SK-N-SH treated with all-trans-retinoic acid at 6 μM for 48 hours (cell line): ENCODE data around the gene CEP170.

Source experiments
- ATAC-seq: fragments of 200-7000 bp; cut with Tn5 transposase; 3 replicates; pipeline ENCODE4 v1.9.1; 2020; ENCODE audit warnings: mild to moderate bottlenecking, moderate library complexity
- ARNTL ChIP-seq: fragments of 450-650 bp; formaldehyde crosslinking; IDR thresholded peaks from 2 replicates; pipeline ENCODE4 v1.5.0; 2020; ENCODE audit warnings: low read depth, mild to moderate bottlenecking, moderate library complexity, borderline replicate concordance
- BACH2 ChIP-seq: fragments of 250-450 bp; sonication (Bioruptor Pico); IDR thresholded peaks from 2 replicates; pipeline ENCODE4 v1.9.0; 2021; ENCODE audit warnings: mild to moderate bottlenecking, borderline replicate concordance
- CSDC2 ChIP-seq: fragments of 250-450 bp; sonication (Bioruptor Pico); IDR thresholded peaks from 2 replicates; pipeline ENCODE4 v1.5.0; 2020; ENCODE audit warnings: mild to moderate bottlenecking, moderate library complexity
- ESRRG ChIP-seq: fragments of 250-450 bp; sonication (Bioruptor Pico); IDR thresholded peaks from 2 replicates; pipeline ENCODE4 v1.6.1; 2021; ENCODE audit warnings: mild to moderate bottlenecking
- GLIS3 ChIP-seq: fragments of 250-450 bp; sonication (Bioruptor Pico); IDR thresholded peaks from 2 replicates; pipeline ENCODE4 v1.5.0; 2020; ENCODE audit warnings: mild to moderate bottlenecking, moderate library complexity
- ISL1 ChIP-seq: fragments of 250-450 bp; sonication (Bioruptor Pico); IDR thresholded peaks from 2 replicates; pipeline ENCODE4 v2.1.2; 2022; ENCODE audit warnings: mild to moderate bottlenecking, moderate library complexity
- OSR1 ChIP-seq: fragments of 250-450 bp; sonication (Bioruptor Pico); IDR thresholded peaks from 2 replicates; pipeline ENCODE4 v1.8.0; 2022; ENCODE audit warnings: moderate library complexity, mild to moderate bottlenecking, inconsistent platforms
- PPARA ChIP-seq: fragments of 250-450 bp; sonication (Bioruptor Pico); IDR thresholded peaks from 2 replicates; pipeline ENCODE4 v1.5.0; 2020; ENCODE audit warnings: mild to moderate bottlenecking, borderline replicate concordance
- RARB ChIP-seq: fragments of 250-450 bp; sonication (Bioruptor Pico); IDR thresholded peaks from 2 replicates; pipeline ENCODE4 v1.8.0; 2021; ENCODE audit warnings: mild to moderate bottlenecking, moderate library complexity
- SNAI2 ChIP-seq: fragments of 250-450 bp; sonication (Bioruptor Pico); IDR thresholded peaks from 2 replicates; pipeline ENCODE4 v1.5.0; 2020; ENCODE audit warnings: mild to moderate bottlenecking, moderate library complexity
- TCF4 ChIP-seq: fragments of 250-450 bp; sonication (Bioruptor Pico); IDR thresholded peaks from 2 replicates; pipeline ENCODE4 v1.8.0; 2021; ENCODE audit warnings: mild to moderate bottlenecking, moderate library complexity, borderline replicate concordance
- TOX ChIP-seq: fragments of 250-450 bp; sonication (Bioruptor Pico); IDR thresholded peaks from 2 replicates; pipeline ENCODE4 v1.8.0; 2021; ENCODE audit warnings: mild to moderate bottlenecking, moderate library complexity, borderline replicate concordance
- ZC3H10 ChIP-seq: fragments of 250-450 bp; sonication (Bioruptor Pico); IDR thresholded peaks from 2 replicates; pipeline ENCODE4 v1.5.1; 2021; ENCODE audit warnings: mild to moderate bottlenecking, moderate library complexity
- ZFP3 ChIP-seq: fragments of 250-450 bp; sonication (Bioruptor Pico); IDR thresholded peaks from 2 replicates; pipeline ENCODE4 v1.5.0; 2020; ENCODE audit warnings: mild to moderate bottlenecking, moderate library complexity
- ZNF565 ChIP-seq: fragments of 450-650 bp; formaldehyde crosslinking; conservative IDR thresholded peaks from 2 replicates; pipeline ENCODE4 v1.5.0; 2020; ENCODE audit warnings: low read depth, mild to moderate bottlenecking, moderate library complexity
- ZNF8 ChIP-seq: fragments of 450-650 bp; formaldehyde crosslinking; IDR thresholded peaks from 2 replicates; pipeline ENCODE4 v1.5.0; 2020; ENCODE audit warnings: mild to moderate bottlenecking, moderate library complexity
- TF ChIP-seq, protein P1 (sequence below): fragments of 250-450 bp; sonication (Bioruptor Pico); IDR thresholded peaks from 2 replicates; pipeline ENCODE4 v1.8.0; 2020; ENCODE audit warnings: mild to moderate bottlenecking, moderate library complexity, borderline replicate concordance
- TF ChIP-seq, protein P2 (sequence below): fragments of 250-450 bp; sonication (Bioruptor Pico); IDR thresholded peaks from 2 replicates; pipeline ENCODE4 v1.5.1; 2021; ENCODE audit warnings: mild to moderate bottlenecking, moderate library complexity
- TF ChIP-seq, protein P3 (sequence below): fragments of 250-450 bp; sonication (Bioruptor Pico); IDR thresholded peaks from 2 replicates; pipeline ENCODE4 v1.5.0; 2020; ENCODE audit warnings: mild to moderate bottlenecking, moderate library complexity

CEP170 gene

DNA sequence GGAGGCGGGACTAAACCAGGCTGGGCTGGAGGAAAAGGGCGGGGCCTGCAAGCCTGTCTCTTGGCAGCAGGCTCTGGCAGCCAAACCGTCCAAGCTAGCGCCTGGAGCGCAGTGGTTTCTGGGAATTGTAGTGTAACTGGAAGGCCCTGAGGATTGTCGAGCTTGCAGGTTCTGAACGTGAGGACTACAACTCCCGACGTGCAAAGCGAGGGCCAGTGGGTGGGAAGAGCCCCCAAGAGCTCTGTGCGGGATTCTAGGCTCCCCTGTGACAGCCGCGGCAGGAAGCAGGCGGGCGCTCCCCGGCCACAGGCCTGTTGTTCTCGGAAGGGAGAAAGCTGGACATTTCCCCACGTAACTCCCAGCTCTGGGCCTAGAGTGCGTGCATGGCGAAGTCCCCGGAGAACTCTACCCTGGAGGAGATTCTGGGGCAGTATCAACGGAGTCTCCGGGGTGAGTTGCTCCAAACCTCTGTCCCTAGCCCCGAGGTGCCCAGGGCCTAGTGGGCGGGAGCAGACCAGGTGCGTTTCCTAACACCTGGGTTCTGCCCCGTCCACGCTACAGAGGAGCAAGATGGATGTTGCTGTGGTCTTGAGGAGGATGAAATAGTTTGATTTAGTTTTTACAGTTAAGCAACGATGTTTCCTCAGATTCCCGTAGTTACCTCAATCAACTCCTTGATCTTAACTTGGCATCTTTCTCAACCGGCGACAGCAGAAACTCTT lies 871 bp upstream of the CEP170 start, which contains the start of gene SDCCAG8:
TSS of gene SDCCAG8 (plus strand) at position 251 of the 722 bp plus-strand sequence. CDS start at position 384, 133 bp downstream.
- TF ChIP-seq BACH2 (CRISPR knock-in tag), result no peak
- TF ChIP-seq, protein P1, sequence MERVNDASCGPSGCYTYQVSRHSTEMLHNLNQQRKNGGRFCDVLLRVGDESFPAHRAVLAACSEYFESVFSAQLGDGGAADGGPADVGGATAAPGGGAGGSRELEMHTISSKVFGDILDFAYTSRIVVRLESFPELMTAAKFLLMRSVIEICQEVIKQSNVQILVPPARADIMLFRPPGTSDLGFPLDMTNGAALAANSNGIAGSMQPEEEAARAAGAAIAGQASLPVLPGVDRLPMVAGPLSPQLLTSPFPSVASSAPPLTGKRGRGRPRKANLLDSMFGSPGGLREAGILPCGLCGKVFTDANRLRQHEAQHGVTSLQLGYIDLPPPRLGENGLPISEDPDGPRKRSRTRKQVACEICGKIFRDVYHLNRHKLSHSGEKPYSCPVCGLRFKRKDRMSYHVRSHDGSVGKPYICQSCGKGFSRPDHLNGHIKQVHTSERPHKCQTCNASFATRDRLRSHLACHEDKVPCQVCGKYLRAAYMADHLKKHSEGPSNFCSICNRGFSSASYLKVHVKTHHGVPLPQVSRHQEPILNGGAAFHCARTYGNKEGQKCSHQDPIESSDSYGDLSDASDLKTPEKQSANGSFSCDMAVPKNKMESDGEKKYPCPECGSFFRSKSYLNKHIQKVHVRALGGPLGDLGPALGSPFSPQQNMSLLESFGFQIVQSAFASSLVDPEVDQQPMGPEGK (CRISPR knock-in tag), result no peak
- no peak for TF ChIP-seq GLIS3
- TF ChIP-seq, protein P2, sequence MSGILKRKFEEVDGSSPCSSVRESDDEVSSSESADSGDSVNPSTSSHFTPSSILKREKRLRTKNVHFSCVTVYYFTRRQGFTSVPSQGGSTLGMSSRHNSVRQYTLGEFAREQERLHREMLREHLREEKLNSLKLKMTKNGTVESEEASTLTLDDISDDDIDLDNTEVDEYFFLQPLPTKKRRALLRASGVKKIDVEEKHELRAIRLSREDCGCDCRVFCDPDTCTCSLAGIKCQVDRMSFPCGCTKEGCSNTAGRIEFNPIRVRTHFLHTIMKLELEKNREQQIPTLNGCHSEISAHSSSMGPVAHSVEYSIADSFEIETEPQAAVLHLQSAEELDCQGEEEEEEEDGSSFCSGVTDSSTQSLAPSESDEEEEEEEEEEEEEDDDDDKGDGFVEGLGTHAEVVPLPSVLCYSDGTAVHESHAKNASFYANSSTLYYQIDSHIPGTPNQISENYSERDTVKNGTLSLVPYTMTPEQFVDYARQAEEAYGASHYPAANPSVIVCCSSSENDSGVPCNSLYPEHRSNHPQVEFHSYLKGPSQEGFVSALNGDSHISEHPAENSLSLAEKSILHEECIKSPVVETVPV (CRISPR knock-in tag), result no peak
- no peak for TF ChIP-seq OSR1 (CRISPR knock-in tag)
- no peak for TF ChIP-seq RARB (CRISPR knock-in tag)
- no peak for TF ChIP-seq ZC3H10 (CRISPR knock-in tag)
- no peak for TF ChIP-seq ARNTL (CRISPR knock-in tag)
- no peak for TF ChIP-seq TCF4 (CRISPR knock-in tag)
- no peak for TF ChIP-seq ISL1 (CRISPR knock-in tag)
- TF ChIP-seq CSDC2, result no peak

DNA sequence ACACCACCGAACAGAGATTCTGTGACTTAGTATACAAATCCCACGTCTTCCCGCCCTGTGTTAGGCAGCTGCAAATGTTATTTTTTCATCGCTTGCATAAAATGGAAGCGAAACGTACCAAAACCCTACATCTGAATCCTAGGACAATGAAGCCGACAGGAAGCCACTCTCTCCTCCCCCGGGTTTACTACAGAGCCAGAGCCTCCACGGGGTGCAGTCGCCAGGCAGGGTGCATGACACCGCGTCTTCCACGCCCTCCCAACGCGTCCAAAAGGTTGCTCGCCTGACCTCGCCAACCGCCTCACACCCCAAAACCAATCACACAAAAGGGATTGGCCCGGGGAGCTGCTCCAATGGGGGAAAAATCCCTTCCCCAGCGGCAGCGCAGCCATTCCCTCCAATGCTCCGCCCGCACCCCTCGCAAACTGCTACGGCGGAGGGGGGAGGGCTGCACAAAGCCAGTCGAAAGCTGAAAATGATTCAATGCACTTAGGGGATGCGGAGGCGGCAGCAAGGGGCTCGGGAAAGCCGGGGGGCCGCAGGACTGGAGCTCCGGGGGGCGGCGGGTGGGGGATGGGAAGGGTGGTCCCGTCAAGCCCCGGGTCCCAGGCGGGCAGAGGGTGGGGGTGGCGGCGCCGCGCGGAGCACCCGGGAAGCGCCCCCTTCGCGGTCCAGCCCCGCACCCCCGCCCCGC lies 701 bp downstream of the CEP170 start:
- peak; percentile 7 for ATAC-seq

More for the DNA sequence above, 871 bp upstream of the CEP170 start, which contains the start of gene SDCCAG8:
- ATAC-seq, result peak; percentile 89

More for the DNA sequence above, 701 bp downstream of the CEP170 start:
- TF ChIP-seq, protein P2 (CRISPR knock-in tag), result no peak
- TF ChIP-seq ZNF565 (CRISPR knock-in tag) (no peak), SNAI2 (CRISPR knock-in tag) (no peak), TOX (no peak), BACH2 (CRISPR knock-in tag) (no peak), ESRRG (CRISPR knock-in tag) (no peak), PPARA (CRISPR knock-in tag) (no peak), ZFP3 (CRISPR knock-in tag) (no peak), ISL1 (CRISPR knock-in tag) (no peak), OSR1 (CRISPR knock-in tag) (no peak), RARB (CRISPR knock-in tag) (no peak), CSDC2 (no peak), ZC3H10 (CRISPR knock-in tag) (no peak), TCF4 (CRISPR knock-in tag) (no peak), GLIS3 (no peak), ZNF8 (CRISPR knock-in tag) (no peak)
- TF ChIP-seq, protein P1 (CRISPR knock-in tag), result no peak
- TF ChIP-seq, protein P3, sequence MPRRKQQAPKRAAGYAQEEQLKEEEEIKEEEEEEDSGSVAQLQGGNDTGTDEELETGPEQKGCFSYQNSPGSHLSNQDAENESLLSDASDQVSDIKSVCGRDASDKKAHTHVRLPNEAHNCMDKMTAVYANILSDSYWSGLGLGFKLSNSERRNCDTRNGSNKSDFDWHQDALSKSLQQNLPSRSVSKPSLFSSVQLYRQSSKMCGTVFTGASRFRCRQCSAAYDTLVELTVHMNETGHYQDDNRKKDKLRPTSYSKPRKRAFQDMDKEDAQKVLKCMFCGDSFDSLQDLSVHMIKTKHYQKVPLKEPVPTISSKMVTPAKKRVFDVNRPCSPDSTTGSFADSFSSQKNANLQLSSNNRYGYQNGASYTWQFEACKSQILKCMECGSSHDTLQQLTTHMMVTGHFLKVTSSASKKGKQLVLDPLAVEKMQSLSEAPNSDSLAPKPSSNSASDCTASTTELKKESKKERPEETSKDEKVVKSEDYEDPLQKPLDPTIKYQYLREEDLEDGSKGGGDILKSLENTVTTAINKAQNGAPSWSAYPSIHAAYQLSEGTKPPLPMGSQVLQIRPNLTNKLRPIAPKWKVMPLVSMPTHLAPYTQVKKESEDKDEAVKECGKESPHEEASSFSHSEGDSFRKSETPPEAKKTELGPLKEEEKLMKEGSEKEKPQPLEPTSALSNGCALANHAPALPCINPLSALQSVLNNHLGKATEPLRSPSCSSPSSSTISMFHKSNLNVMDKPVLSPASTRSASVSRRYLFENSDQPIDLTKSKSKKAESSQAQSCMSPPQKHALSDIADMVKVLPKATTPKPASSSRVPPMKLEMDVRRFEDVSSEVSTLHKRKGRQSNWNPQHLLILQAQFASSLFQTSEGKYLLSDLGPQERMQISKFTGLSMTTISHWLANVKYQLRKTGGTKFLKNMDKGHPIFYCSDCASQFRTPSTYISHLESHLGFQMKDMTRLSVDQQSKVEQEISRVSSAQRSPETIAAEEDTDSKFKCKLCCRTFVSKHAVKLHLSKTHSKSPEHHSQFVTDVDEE (CRISPR knock-in tag), result no peak
- TF ChIP-seq, all 23 proteins: peak for 0
